Measurements from ENCODE around the gene TXNRD1. TPM values are rescaled to one million over a fixed set of nuclear protein-coding genes. Genes with fewer than 3 reads are reported as not detected.
"Not testable (repeated sequence)": the region's sequence is repeated elsewhere in the genome, so short reads cannot be mapped to it uniquely, and the experiment has no call there.

TXNRD1 gene
- total RNA-seq, 1 donor from 2014 or later: 83.7 TPM

DNA sequence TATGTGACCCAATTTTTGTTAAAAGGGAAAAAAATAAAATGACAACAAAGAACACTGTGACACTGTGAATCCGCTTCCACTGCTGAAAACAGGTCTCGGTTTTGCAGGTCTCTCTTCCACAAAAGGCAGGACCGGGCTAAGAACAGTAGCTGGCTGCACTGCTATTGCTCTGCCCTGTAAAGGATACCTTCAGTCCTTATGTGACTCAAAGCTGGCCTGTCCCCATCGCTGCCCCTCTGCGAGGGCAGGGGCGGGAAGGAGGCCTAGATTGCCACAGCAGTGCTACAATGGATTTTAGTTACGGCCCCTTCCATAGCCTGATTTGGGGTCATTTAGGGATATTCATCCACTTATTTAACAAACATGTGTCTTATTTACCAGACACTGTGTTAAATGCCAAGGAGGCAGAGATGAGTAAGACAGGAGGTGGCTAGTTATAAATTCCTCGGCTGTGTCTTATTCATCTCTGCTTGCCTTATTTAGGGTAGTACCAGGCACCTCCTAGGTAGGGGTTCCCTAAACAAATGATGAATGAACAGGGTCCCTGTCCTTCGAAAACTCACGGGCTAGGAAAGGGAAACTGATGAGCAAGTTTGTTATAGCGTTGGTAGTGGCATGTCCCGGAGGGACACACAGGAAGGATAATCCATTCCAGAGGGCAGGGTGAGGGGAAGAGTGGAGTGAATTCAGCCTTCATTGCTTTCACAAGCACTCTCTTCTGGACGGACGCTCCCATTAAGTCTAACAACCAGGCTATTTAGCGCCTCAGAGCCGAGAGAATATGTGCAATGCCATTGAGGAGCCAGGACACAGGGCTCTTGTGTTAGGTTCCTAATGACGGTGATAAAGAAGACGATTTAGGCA, 161.3 kb downstream of the TXNRD1 start:
- H3K36me3 Mint-ChIP-seq (ENCODE audit: low read depth): no peaks in the 10 kb centered on the region
- intact Hi-C loops (cut with micrococcal nuclease): no loop called here
- H3K9me3 Mint-ChIP-seq: no peaks in the 10 kb centered on the region
- H3K4me1 Mint-ChIP-seq (ENCODE audit: low read depth): peaks cover 14% of the 10 kb centered on the region
- H3K27ac Mint-ChIP-seq: no peak overlapping the region
- no peak for DNase-seq (ENCODE audit: low spot score)
- H3K27me3 Mint-ChIP-seq (ENCODE audit: low read depth): peaks cover 9% of the 10 kb centered on the region
- H3K4me3 Mint-ChIP-seq (ENCODE audit: low read depth): no peak overlapping the region

DNA sequence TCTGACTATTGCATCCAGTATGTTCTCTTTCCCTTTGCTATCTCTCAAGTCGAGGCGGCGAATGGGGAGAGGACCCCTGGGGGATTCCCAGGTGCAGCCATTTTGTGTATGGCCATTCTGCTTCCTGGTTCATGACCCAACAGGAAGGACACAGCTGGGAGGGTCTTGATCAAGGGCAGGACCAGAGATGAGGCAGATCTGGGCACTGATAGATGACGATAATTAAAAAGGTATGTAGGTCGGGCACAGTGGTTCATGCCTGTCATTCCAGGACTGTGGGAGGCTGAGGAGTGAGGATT, 161.9 kb downstream of the TXNRD1 start:
- peaks cover 9% of the 10 kb centered on the region for H3K27me3 Mint-ChIP-seq (ENCODE audit: low read depth)
- peaks cover 14% of the 10 kb centered on the region for H3K4me1 Mint-ChIP-seq (ENCODE audit: low read depth)
- no peaks in the 10 kb centered on the region for H3K36me3 Mint-ChIP-seq (ENCODE audit: low read depth)
- no peak overlapping the region for H3K27ac Mint-ChIP-seq
- no peak for DNase-seq (ENCODE audit: low spot score)
- H3K9me3 Mint-ChIP-seq: no peaks in the 10 kb centered on the region
- intact Hi-C loops (cut with micrococcal nuclease): no loop called here
- no peak overlapping the region for H3K4me3 Mint-ChIP-seq (ENCODE audit: low read depth)

DNA sequence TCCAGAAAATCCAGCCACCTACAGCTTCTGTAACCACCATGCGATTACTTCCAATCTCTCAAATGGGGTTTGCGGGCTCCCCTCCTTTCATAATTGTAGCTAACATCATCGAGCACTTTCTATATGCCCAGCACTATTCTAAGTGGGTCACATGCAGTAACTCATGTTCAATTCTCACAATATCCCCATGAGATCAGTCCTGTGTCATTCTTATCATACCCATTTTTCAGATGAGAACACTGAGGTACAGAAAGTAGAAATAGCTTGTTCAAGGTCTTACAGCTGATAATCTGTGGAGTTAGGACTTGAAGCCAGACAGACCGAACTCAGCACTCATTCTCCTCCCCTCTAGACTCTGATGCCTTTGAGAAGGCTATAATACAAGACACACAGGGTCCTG, 162.8 kb downstream of the TXNRD1 start:
- intact Hi-C loops (cut with micrococcal nuclease): no loop called here
- no peak for DNase-seq (ENCODE audit: low spot score)
- Mint-ChIP-seq H3K36me3 (ENCODE audit: low read depth) (no peaks in the 10 kb centered on the region), H3K27me3 (ENCODE audit: low read depth) (peaks cover 9% of the 10 kb centered on the region), H3K4me3 (ENCODE audit: low read depth) (no peak overlapping the region), H3K4me1 (ENCODE audit: low read depth) (peaks cover 13% of the 10 kb centered on the region), H3K9me3 (no peaks in the 10 kb centered on the region), H3K27ac (no peak overlapping the region)

DNA sequence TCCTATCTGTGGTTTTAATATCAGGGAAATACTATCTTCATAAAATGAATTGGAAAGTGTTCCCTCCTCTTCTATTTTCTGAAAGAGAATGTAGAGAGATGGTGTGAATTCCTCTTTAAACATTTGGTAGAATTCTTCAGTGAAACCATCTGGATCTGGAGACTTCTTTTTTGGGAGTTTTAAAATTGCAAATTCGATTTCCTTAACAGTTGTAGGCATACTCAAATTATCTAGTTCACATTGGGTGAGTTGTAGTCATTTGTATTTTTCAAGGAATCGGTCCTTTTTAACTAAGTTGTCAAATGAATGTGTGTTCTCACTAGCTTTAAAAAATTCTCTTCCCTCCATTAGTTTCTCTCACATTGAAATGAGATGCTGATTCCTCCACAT, 165.8 kb downstream of the TXNRD1 start:
- no peaks in the 10 kb centered on the region for H3K9me3 Mint-ChIP-seq
- no peak overlapping the region for H3K27ac Mint-ChIP-seq
- no peak overlapping the region for H3K4me3 Mint-ChIP-seq (ENCODE audit: low read depth)

DNA sequence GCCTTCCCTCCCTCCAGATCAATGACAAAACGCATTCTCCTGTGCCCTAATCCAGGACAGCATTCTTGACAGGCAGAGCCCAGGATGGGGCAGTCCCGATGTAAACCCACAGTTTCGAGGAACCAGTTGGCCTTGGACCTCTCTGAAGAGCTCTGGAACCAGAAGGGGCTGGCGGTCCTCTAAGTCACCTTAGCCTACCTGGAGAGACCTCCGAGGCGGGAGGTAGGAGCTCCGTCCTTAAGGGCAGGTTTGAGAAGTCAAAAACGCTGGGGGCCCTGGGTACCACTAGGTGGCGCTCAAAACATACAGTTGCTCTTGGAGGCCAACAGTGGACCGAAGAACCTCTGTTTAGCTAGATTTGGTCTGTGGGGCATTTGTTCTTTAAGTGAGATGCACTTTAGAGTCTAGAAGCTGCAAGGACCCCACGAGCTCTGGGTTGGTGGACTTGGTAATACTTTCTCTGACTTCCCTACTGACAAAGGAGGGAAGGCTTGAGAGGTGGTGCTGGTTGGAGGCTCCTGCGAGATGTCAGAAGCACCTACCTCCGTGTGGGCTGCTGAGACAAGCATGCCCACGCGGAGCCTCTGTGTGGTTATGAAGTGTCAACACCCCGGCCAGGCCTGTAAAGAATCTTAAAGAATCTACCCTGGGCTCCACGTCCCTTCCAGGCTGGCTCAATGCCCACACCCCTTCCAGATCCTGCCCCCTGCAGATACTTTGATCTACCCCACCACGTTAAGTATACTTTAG, 166.3 kb downstream of the TXNRD1 start:
- Mint-ChIP-seq H3K27me3 (ENCODE audit: low read depth) (peaks cover 9% of the 10 kb centered on the region), H3K27ac (no peak overlapping the region), H3K9me3 (no peaks in the 10 kb centered on the region), H3K36me3 (ENCODE audit: low read depth) (no peaks in the 10 kb centered on the region), H3K4me1 (ENCODE audit: low read depth) (peaks cover 13% of the 10 kb centered on the region), H3K4me3 (ENCODE audit: low read depth) (no peak overlapping the region)
- intact Hi-C loops (cut with micrococcal nuclease): loop anchor here (1.0 to 10.0 kb wide), 7 partner anchors 75 to 671 kb away; partner anchors contain the start of gene CHST11
- peak; percentile 63 for DNase-seq (ENCODE audit: low spot score)

More for the DNA sequence above, 165.8 kb downstream of the TXNRD1 start:
- H3K36me3 Mint-ChIP-seq (ENCODE audit: low read depth): no peaks in the 10 kb centered on the region
- peaks cover 13% of the 10 kb centered on the region for H3K4me1 Mint-ChIP-seq (ENCODE audit: low read depth)
- peaks cover 9% of the 10 kb centered on the region for H3K27me3 Mint-ChIP-seq (ENCODE audit: low read depth)
- intact Hi-C loops (cut with micrococcal nuclease): loop anchor here (5.0 to 10.0 kb wide), 6 partner anchors 76 to 496 kb away; partner anchors contain the start of gene CHST11
- DNase-seq (ENCODE audit: low spot score): no peak

GRCh38 chr12:104384141-104384880, 168.7 kb downstream of the TXNRD1 start:
- DNase-seq (ENCODE audit: low spot score): no peak
- intact Hi-C loops (cut with micrococcal nuclease): loop anchor here (5.0 to 10.0 kb wide), 6 partner anchors 73 to 493 kb away; partner anchors contain the start of gene CHST11
- Mint-ChIP-seq H3K27me3 (ENCODE audit: low read depth) (peaks cover 9% of the 10 kb centered on the region), H3K36me3 (ENCODE audit: low read depth) (no peaks in the 10 kb centered on the region), H3K4me3 (ENCODE audit: low read depth) (no peak overlapping the region), H3K9me3 (no peaks in the 10 kb centered on the region), H3K27ac (no peak overlapping the region), H3K4me1 (ENCODE audit: low read depth) (peaks cover 13% of the 10 kb centered on the region)

GRCh38 chr12:104385510-104385909, 169.9 kb downstream of the TXNRD1 start:
- no peaks in the 10 kb centered on the region for H3K9me3 Mint-ChIP-seq
- H3K27me3 Mint-ChIP-seq (ENCODE audit: low read depth): peaks cover 7% of the 10 kb centered on the region
- no peak overlapping the region for H3K27ac Mint-ChIP-seq
- no peaks in the 10 kb centered on the region for H3K36me3 Mint-ChIP-seq (ENCODE audit: low read depth)
- no peak for DNase-seq (ENCODE audit: low spot score)
- H3K4me1 Mint-ChIP-seq (ENCODE audit: low read depth): peaks cover 13% of the 10 kb centered on the region
- intact Hi-C loops (cut with micrococcal nuclease): loop anchor here (10.0 kb wide), 1 partner anchor 219 kb away; no protein-coding TSS in a partner anchor
- H3K4me3 Mint-ChIP-seq (ENCODE audit: low read depth): no peak overlapping the region

DNA sequence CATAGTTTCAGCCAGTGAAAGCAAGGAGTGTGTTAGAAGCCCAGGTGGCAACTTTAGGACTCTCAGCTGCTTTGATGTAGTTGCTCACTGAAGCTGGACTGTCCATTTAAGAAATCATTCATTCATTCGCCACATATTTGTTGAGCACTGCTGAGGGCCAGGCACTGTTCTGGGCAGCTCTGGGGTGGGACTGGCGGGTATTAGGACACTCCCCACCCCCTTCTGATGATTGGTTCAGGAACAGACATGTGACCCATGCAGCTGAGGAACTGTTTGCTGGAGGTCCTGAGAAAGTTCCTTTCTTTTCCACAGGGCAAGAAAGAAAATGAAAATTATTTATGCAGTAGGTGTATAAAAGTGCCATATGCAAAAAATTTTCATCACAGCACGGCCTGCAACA, 170.9 kb downstream of the TXNRD1 start:
- intact Hi-C loops (cut with micrococcal nuclease): loop anchor here (10.0 kb wide), 1 partner anchor 218 kb away; no protein-coding TSS in a partner anchor
- H3K27ac Mint-ChIP-seq: no peak overlapping the region
- H3K4me1 Mint-ChIP-seq (ENCODE audit: low read depth): peaks cover 11% of the 10 kb centered on the region
- no peak for DNase-seq (ENCODE audit: low spot score)
- no peak overlapping the region for H3K4me3 Mint-ChIP-seq (ENCODE audit: low read depth)
- no peaks in the 10 kb centered on the region for H3K9me3 Mint-ChIP-seq
- H3K27me3 Mint-ChIP-seq (ENCODE audit: low read depth): peaks cover 5% of the 10 kb centered on the region
- no peaks in the 10 kb centered on the region for H3K36me3 Mint-ChIP-seq (ENCODE audit: low read depth)

DNA sequence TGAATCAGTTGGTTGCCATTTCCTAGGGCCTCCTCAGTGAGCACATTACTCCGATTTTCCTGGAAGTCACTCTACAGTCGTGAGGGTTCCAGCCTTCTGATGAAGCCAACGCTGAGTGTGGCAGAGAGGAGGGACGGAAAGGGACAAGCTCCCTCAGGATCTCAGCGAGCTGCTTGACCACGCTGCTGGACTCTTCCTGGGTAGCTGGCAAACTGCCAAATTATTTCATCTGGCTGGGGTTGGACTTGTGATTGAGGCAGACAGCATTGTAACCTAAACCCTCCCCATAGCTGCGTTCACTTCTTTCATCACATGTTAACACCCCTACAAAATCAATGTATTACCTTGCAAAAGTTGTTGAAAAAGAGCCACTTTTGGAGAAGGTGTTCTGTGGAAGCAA, 171.6 kb downstream of the TXNRD1 start:
- Mint-ChIP-seq H3K27ac (no peak overlapping the region), H3K36me3 (ENCODE audit: low read depth) (peaks cover 3% of the 10 kb centered on the region), H3K27me3 (ENCODE audit: low read depth) (peaks cover 6% of the 10 kb centered on the region), H3K4me1 (ENCODE audit: low read depth) (peaks cover 3% of the 10 kb centered on the region), H3K9me3 (no peaks in the 10 kb centered on the region), H3K4me3 (ENCODE audit: low read depth) (no peak overlapping the region)
- DNase-seq (ENCODE audit: low spot score): no peak
- intact Hi-C loops (cut with micrococcal nuclease): loop anchor here (10.0 kb wide), 1 partner anchor 218 kb away; no protein-coding TSS in a partner anchor

DNA sequence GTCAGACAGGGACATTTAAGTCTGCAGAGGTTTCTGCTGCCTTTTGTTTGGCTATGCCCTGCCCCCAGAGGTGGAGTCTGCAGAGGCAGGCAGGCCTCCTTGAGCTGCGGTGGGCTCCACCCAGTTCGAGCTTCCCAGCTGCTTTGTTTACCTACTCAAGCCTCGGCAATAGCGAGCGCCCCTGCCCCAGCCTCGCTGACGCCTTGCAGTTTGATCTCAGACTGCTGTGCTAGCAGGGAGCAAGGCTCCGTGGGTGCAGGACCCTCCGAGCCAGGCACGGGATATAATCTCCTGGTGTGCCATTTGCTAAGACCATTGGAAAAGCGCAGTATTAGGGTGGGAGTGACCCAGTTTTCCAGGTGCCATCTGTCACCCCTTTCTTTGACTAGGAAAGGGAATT, 178.5 kb downstream of the TXNRD1 start:
- Mint-ChIP-seq H3K36me3 (ENCODE audit: low read depth) (peaks cover 11% of the 10 kb centered on the region), H3K9me3 (peaks cover 25% of the 10 kb centered on the region), H3K27me3 (ENCODE audit: low read depth) (peaks cover 11% of the 10 kb centered on the region)
- H3K27ac Mint-ChIP-seq; intact Hi-C loops (cut with micrococcal nuclease); DNase-seq (ENCODE audit: low spot score); H3K4me1 Mint-ChIP-seq (ENCODE audit: low read depth); H3K4me3 Mint-ChIP-seq (ENCODE audit: low read depth): not testable (repeated sequence)

Measured in activated T-helper 2 cell treated with anti-CD3 and anti-CD28 coated beads, Interferon-gamma antibody, Interleukin-2, Interleukin-4, amounts not matched to agents 10 μg/mL and 5 μg/mL and 100 μg/mL, durations not matched to agents 14 hours and 24 hours and 36 hours (primary cell).